Esophagus squamous epithelium (tissue), 5 donors: ENCODE data around the gene FETUB. TPM values are rescaled to one million over a fixed set of nuclear protein-coding genes. Genes with fewer than 3 reads are reported as not detected.

Experiments
- DNase-seq: peaks from one replicate; lab custom pipeline; 2025; lab: John Stamatoyannopoulos, UW
- H3K27ac ChIP-seq, 4 donors: fragments of 200-600 bp; sonication (generic); one replicate each; pipeline ENCODE4 v1.5.1; 2016 to 2019; ENCODE audit warnings: mild to moderate bottlenecking in 1 of 4
- H3K27me3 ChIP-seq, 4 donors: fragments of 200-600 bp; sonication (generic); 1 replicate in 3 of 4; 2 replicates in 1 of 4; pipeline versions ENCODE4 v1.5.1 to v1.6.0; 2017 to 2021; ENCODE audit warnings: antibody characterized with exemption in 1 of 4
- H3K36me3 ChIP-seq, 3 donors: fragments of 200-600 bp; sonication (generic); one replicate each; pipeline ENCODE4 v1.5.1; 2016 to 2019
- H3K4me1 ChIP-seq, 3 donors: fragments of 200-600 bp; sonication (generic); one replicate each; pipeline ENCODE4 v1.5.1; 2017 to 2019
- H3K4me3 ChIP-seq, 4 donors: fragments of 200-600 bp; sonication (generic); 1 replicate in 3 of 4; 2 replicates in 1 of 4; pipeline ENCODE4 v1.5.1; 2016 to 2019; ENCODE audit warnings: mild to moderate bottlenecking in 2 of 4, moderate library complexity in 1 of 4
- H3K9me3 ChIP-seq, 3 donors: fragments of 200-600 bp; sonication (generic); one replicate each; pipeline ENCODE4 v1.5.1; 2016 to 2019
- CTCF ChIP-seq, 6 experiments: fragments of 450-650 bp in 4 of 6; fragments of 200-600 bp in 2 of 6; sonication (generic) in 2 of 6; IDR thresholded peaks; one replicate each; pipeline ENCODE4 v1.5.1; 2016 to 2019; ENCODE audit warnings: antibody characterized with exemption in 6 of 6, mild to moderate bottlenecking in 4 of 6, moderate library complexity in 4 of 6
- POLR2A ChIP-seq, 4 donors: fragments of 450-650 bp; IDR thresholded peaks; one replicate each; pipeline ENCODE4 v1.6.1; 2017; ENCODE audit warnings: antibody characterized with exemption in 4 of 4, mild to moderate bottlenecking in 4 of 4, moderate library complexity in 3 of 4
- WGBS, 2 donors: methylation state at CpG; one replicate each; pipeline ENCODE4 v1.1.5; 2018; 5-methylcytosine and 5-hydroxymethylcytosine counted together
- intact Hi-C: fragments of 100-400 bp; cut with DNase I; formaldehyde crosslinking; loops from one replicate; pipeline ENCODE4 v1.15.0; 2022
- total RNA-seq, 4 donors: library from RNA; depleted of rRNA; stranded (reverse); fragments of >200 nt; gene quantifications; one replicate each; pipeline ENCODE4 v1.1.0, GENCODE V29; 2016
- donor health status: DM: yes; HTN: yes; CAD: no.

FETUB gene
- total RNA-seq, 4 donors from 2014 or later: 0.26 to 23.3 (median 5.0) TPM

GRCh38 chr3:186608624-186609215, 31.5 kb upstream of the FETUB start:
- Histone ChIP-seq H3K36me3 (no peaks in the 10 kb centered on the region), H3K4me1 (peaks cover 0 to 9% (median 0%) of the 10 kb centered on the region in 3 donors), H3K27ac (no peak overlapping the region), H3K9me3 (no peaks in the 10 kb centered on the region), H3K27me3 (peaks cover 0 to 11% (median 0%) of the 10 kb centered on the region in 4 donors), H3K4me3 (no peak overlapping the region)
- DNase-seq: no peak
- intact Hi-C loops: no loop called here
- no peak for TF ChIP-seq POLR2A (IDR thresholded peaks at IDR 0.05)
- TF ChIP-seq CTCF (IDR thresholded peaks at IDR 0.05): no peak
- WGBS, 2 donors: 79 to 84% methylated on average over 2 of the region's 2 CpGs

GRCh38 chr3:186609247-186609868, 30.8 kb upstream of the FETUB start:
- TF ChIP-seq POLR2A (IDR thresholded peaks at IDR 0.05): no peak
- TF ChIP-seq CTCF (IDR thresholded peaks at IDR 0.05): peak in 5 of 6 experiments; percentile 25 to 71 (median 39)
- Histone ChIP-seq H3K36me3 (no peaks in the 10 kb centered on the region), H3K4me3 (no peak overlapping the region), H3K27ac (no peak overlapping the region), H3K4me1 (peaks cover 0 to 9% (median 0%) of the 10 kb centered on the region in 3 donors), H3K27me3 (peaks cover 0 to 17% (median 0%) of the 10 kb centered on the region in 4 donors), H3K9me3 (no peaks in the 10 kb centered on the region)
- intact Hi-C loops: no loop called here
- DNase-seq: no peak
- WGBS, 2 donors: 74 to 87% methylated on average over 8 of the region's 8 CpGs

- intact Hi-C loops: loop anchor here (5.0 kb wide), 1 partner anchor 205 kb away; no protein-coding TSS in a partner anchor
- Histone ChIP-seq H3K4me3 (no peak overlapping the region), H3K9me3 (no peaks in the 10 kb centered on the region), H3K4me1 (peaks cover 0 to 17% (median 5%) of the 10 kb centered on the region in 3 donors), H3K36me3 (no peaks in the 10 kb centered on the region), H3K27ac (no peak overlapping the region), H3K27me3 (peaks cover 0 to 35% (median 0%) of the 10 kb centered on the region in 4 donors)
- 53 to 55% methylated on average over 5 of the region's 5 CpGs for WGBS, 2 donors
- TF ChIP-seq CTCF (IDR thresholded peaks at IDR 0.05) (no peak), POLR2A (IDR thresholded peaks at IDR 0.05) (no peak)
- DNase-seq: no peak
These were observed 28.1 kb upstream of the FETUB start for GRCh38 chr3:186612065-186612464.

- no peak for DNase-seq
- Histone ChIP-seq H3K9me3 (no peaks in the 10 kb centered on the region), H3K4me3 (no peak within 1 kb of the TSS), H3K27ac (no peak within 1 kb of the TSS), H3K4me1 (peaks cover 3 to 27% (median 9%) of the 10 kb centered on the region in 3 donors), H3K27me3 (peaks cover 0 to 44% (median 0%) of the 10 kb centered on the region in 4 donors), H3K36me3 (no peaks in the 10 kb centered on the region)
- 82 to 83% methylated on average over 2 to 7 of the region's 7 CpGs for WGBS, 2 donors
- TF ChIP-seq POLR2A (IDR thresholded peaks at IDR 0.05) (no peak), CTCF (IDR thresholded peaks at IDR 0.05) (no peak)
- intact Hi-C loops: loop anchor here (5.0 kb wide), 1 partner anchor 204 kb away; no protein-coding TSS in a partner anchor
These were observed 27.2 kb upstream of the FETUB start, which contains the start of gene AHSG for GRCh38 chr3:186612721-186613636. Gene AHSG, plus strand, starts transcription at chr3:186613060. Its CDS starts 82 bp downstream, at chr3:186613142.
